ENCODE data around the gene SCAF1.

DNA sequence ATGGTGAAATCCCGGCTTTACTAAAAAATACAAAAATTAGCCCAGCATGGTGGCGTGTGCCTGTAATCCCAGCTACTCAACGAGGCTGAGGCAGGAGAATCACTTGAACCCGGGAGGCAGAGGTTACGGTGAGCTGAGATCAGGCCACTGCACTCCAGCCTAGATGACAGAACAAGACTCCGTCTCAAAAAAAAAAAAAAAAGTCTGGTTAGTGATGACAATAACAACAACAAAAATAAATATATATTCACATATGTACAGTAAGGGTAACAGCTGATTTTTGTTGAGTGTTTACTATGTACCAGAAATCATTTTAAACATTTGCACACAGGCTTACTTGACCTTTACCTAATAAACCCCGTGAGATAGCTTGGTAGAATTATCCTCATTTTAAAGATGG is 25.1 kb upstream of the SCAF1 start:
- no peak for TF ChIP-seq EZH2 (optimal IDR thresholded peaks at IDR 0.05; ENCODE audit: low read depth, low read length)
- TF ChIP-seq, protein P1, sequence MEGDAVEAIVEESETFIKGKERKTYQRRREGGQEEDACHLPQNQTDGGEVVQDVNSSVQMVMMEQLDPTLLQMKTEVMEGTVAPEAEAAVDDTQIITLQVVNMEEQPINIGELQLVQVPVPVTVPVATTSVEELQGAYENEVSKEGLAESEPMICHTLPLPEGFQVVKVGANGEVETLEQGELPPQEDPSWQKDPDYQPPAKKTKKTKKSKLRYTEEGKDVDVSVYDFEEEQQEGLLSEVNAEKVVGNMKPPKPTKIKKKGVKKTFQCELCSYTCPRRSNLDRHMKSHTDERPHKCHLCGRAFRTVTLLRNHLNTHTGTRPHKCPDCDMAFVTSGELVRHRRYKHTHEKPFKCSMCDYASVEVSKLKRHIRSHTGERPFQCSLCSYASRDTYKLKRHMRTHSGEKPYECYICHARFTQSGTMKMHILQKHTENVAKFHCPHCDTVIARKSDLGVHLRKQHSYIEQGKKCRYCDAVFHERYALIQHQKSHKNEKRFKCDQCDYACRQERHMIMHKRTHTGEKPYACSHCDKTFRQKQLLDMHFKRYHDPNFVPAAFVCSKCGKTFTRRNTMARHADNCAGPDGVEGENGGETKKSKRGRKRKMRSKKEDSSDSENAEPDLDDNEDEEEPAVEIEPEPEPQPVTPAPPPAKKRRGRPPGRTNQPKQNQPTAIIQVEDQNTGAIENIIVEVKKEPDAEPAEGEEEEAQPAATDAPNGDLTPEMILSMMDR (IDR thresholded peaks at IDR 0.05; ENCODE audit: low read length) = no peak

Measured in MM.1S (cell line).